SH-SY5Y (cell line): ENCODE results near the gene CEP131.

Experiments used
- GATA2 ChIP-seq: IDR thresholded peaks from 2 replicates; pipeline ENCODE4 v1.6.1; 2011; ENCODE audit warnings: mild to moderate bottlenecking, low read depth, low read length
- GATA3 ChIP-seq: IDR thresholded peaks from 2 replicates; pipeline ENCODE4 v1.6.1; 2011; ENCODE audit warnings: low read depth, mild to moderate bottlenecking, low read length, moderate library complexity

DNA sequence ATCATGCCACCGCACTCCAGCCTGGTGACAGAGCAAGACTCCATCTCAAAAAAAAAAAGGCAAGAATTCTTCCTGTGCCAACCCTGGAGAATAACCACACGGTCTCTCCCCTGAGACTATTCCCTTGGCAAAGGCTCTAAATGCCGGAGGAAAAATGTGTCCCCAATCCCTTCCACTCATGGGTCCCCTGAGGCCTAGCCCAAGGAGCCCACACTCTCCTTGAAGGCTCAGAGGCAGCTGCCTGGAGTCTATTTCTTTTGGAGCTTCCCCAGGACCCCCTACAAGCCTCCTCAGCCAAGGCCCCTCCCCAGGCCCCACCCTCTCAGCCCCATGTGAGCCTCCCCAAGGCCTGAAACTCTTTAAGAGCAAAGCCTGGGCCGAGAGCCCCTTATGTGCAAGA is 16.6 kb downstream of the CEP131 start:
- TF ChIP-seq GATA2 (no peak), GATA3 (no peak)
